K562 (cell line): ENCODE measurements around the gene SYN1. TPM values are rescaled to one million over a fixed set of nuclear protein-coding genes. Genes with fewer than 3 reads are reported as not detected.

ENCODE experiments used
- ATF1 ChIP-seq, 2 experiments: fragments of 450-650 bp in 1 of 2; IDR thresholded peaks; 2 replicates each; pipeline ENCODE4 v1.6.1; 2016; ENCODE audit warnings: missing compliant biosample characterization in 1 of 2, missing genetic modification characterization in 1 of 2
- BHLHE40 ChIP-seq: IDR thresholded peaks from 2 replicates; pipeline ENCODE4 v1.6.1; 2011; ENCODE audit warnings: low read length, improper control_type of control experiment
- CREB1 ChIP-seq, 2 experiments: sonication (generic) in 1 of 2; formaldehyde crosslinking in 1 of 2; IDR thresholded peaks; 2 replicates each; pipeline versions ENCODE4 v1.6.1 to v1.8.0; 2012 to 2022; ENCODE audit warnings: inconsistent platforms in 1 of 2, mild to moderate bottlenecking in 1 of 2, missing genetic modification reagents in 1 of 2, moderate library complexity in 1 of 2
- ESRRB ChIP-seq: fragments of 250-450 bp; sonication (Bioruptor Pico); IDR thresholded peaks from 2 replicates; pipeline ENCODE4 v1.5.0; 2020; ENCODE audit warnings: mild to moderate bottlenecking, moderate library complexity, borderline replicate concordance
- GABPB2 ChIP-seq: fragments of 250-450 bp; sonication (Bioruptor Pico); conservative IDR thresholded peaks from 2 replicates; pipeline ENCODE4 v1.5.1; 2021; ENCODE audit warnings: mild to moderate bottlenecking
- HCFC1 ChIP-seq: IDR thresholded peaks from 2 replicates; pipeline ENCODE4 v1.6.1; 2012; ENCODE audit warnings: low read depth, low read length, improper control_type of control experiment
- HMGN3 ChIP-seq: IDR thresholded peaks from 2 replicates; pipeline ENCODE4 v1.6.1; 2011; ENCODE audit warnings: borderline replicate concordance, low read depth, mild to moderate bottlenecking, mixed read lengths, low read length; ENCODE audit not compliant: insufficient read length; ENCODE audit errors: extremely low read depth
- KLF10 ChIP-seq: fragments of 250-450 bp; sonication (Bioruptor Pico); IDR thresholded peaks from 2 replicates; pipeline ENCODE4 v1.6.1; 2021; ENCODE audit warnings: matching md5 sums
- L3MBTL2 ChIP-seq: fragments of 450-650 bp; IDR thresholded peaks from 2 replicates; pipeline ENCODE4 v1.6.1; 2016; ENCODE audit warnings: mild to moderate bottlenecking, moderate library complexity
- MAZ ChIP-seq, 2 experiments: fragments of 450-650 bp in 1 of 2; sonication (generic) in 1 of 2; formaldehyde crosslinking; IDR thresholded peaks in 1 of 2; conservative IDR thresholded peaks in 1 of 2; 2 replicates each; pipeline versions ENCODE4 v1.4.0 to v1.5.0; 2020; ENCODE audit warnings: mild to moderate bottlenecking in 1 of 2, missing genetic modification reagents in 1 of 2
- MCM5 ChIP-seq: fragments of 450-650 bp; IDR thresholded peaks from 2 replicates; pipeline ENCODE4 v1.6.1; 2016; ENCODE audit warnings: low read depth
- NR2F6 ChIP-seq: fragments of 450-650 bp; formaldehyde crosslinking; IDR thresholded peaks from 2 replicates; pipeline ENCODE4 v1.4.0; 2020; ENCODE audit warnings: mild to moderate bottlenecking
- PHF20 ChIP-seq: fragments of 450-650 bp; IDR thresholded peaks from 2 replicates; pipeline ENCODE4 v1.6.1; 2018; ENCODE audit not compliant: partially characterized antibody
- PRPF4 ChIP-seq: fragments of 200-400 bp; formaldehyde crosslinking; IDR thresholded peaks from one replicate; pipeline ENCODE4 v1.6.1; 2017; ENCODE audit warnings: low read length, low read depth, mild to moderate bottlenecking; ENCODE audit not compliant: insufficient read depth, poor library complexity, severe bottlenecking
- SIN3A ChIP-seq, 2 experiments: fragments of 150-350 bp in 1 of 2; IDR thresholded peaks; 2 replicates each; pipeline ENCODE4 v1.6.1; 2011 to 2016; ENCODE audit warnings: borderline replicate concordance in 2 of 2, low read depth in 2 of 2, low read length in 2 of 2, mild to moderate bottlenecking in 2 of 2, moderate library complexity in 2 of 2; ENCODE audit not compliant: control insufficient read depth in 1 of 2
- SMARCA5 ChIP-seq: fragments of 450-650 bp; IDR thresholded peaks from 2 replicates; pipeline ENCODE4 v1.6.1; 2016
- SRSF3 ChIP-seq: fragments of 200-400 bp; formaldehyde crosslinking; IDR thresholded peaks from 2 replicates; pipeline ENCODE4 v1.6.1; 2016; ENCODE audit warnings: mild to moderate bottlenecking, low read length, moderate library complexity; ENCODE audit not compliant: insufficient read depth
- STAG1 ChIP-seq: sonication (generic); formaldehyde crosslinking; IDR thresholded peaks from 2 replicates; pipeline ENCODE4 v1.5.0; 2020; ENCODE audit warnings: missing genetic modification reagents, borderline replicate concordance
- ZFPM2 ChIP-seq: fragments of 250-450 bp; sonication (Bioruptor Pico); IDR thresholded peaks from 2 replicates; pipeline ENCODE4 v1.5.1; 2022; ENCODE audit warnings: mild to moderate bottlenecking
- ZNF699 ChIP-seq: fragments of 250-450 bp; sonication (Bioruptor Pico); IDR thresholded peaks from 2 replicates; pipeline ENCODE4 v1.8.0; 2021; ENCODE audit warnings: mild to moderate bottlenecking, moderate library complexity; ENCODE audit not compliant: insufficient replicate concordance
- polyA plus RNA-seq, 8 experiments: library from polyadenylated mRNA; depleted of rRNA in 4 of 8; stranded (reverse) in 5 of 8; unstranded in 3 of 8; fragments of >200 nt; fragmentation: Nextera tagmentation in 2 of 8; fragmentation: Illumina TruSeq in 1 of 8; extraction: Ambion mirVana in 2 of 8; extraction: Trizol in 1 of 8; gene quantifications; 2 replicates each; pipeline versions ENCODE4 v1.2.1 to v1.2.3, GENCODE V29; 2011 to 2014; ENCODE audit warnings: inconsistent platforms in 1 of 8, missing spikeins in 1 of 8
- total RNA-seq, 7 experiments: library from RNA; depleted of rRNA in 6 of 7; stranded (reverse); fragments of >200 nt in 6 of 7; fragmentation: Illumina TruSeq in 2 of 7; extraction: Trizol in 2 of 7; gene quantifications; 2 replicates each; pipeline versions ENCODE4 v1.2.1 to v1.2.3, GENCODE V29; 2011 to 2021; ENCODE audit warnings: low replicate concordance in 1 of 7
- TF ChIP-seq, protein P1 (sequence below): sonication (generic); formaldehyde crosslinking; IDR thresholded peaks from 2 replicates; pipeline ENCODE4 v1.8.0; 2022; ENCODE audit warnings: mild to moderate bottlenecking, missing genetic modification reagents
- TF ChIP-seq, protein P2 (sequence below): fragments of 250-450 bp; sonication (Bioruptor Pico); IDR thresholded peaks from 2 replicates; pipeline ENCODE4 v1.4.0; 2020; ENCODE audit warnings: mild to moderate bottlenecking
- TF ChIP-seq, protein P3 (sequence below): fragments of 250-450 bp; sonication (Bioruptor Pico); IDR thresholded peaks from 2 replicates; pipeline ENCODE4 v1.5.0; 2021

SYN1 gene
- total and polyA plus RNA-seq, 9 of the 15 experiments (the other 6 are each of a cell fraction or from before 2014, with no cell fraction given), result 0.01 to 0.28 (median 0.18) TPM; not detected in 2

DNA sequence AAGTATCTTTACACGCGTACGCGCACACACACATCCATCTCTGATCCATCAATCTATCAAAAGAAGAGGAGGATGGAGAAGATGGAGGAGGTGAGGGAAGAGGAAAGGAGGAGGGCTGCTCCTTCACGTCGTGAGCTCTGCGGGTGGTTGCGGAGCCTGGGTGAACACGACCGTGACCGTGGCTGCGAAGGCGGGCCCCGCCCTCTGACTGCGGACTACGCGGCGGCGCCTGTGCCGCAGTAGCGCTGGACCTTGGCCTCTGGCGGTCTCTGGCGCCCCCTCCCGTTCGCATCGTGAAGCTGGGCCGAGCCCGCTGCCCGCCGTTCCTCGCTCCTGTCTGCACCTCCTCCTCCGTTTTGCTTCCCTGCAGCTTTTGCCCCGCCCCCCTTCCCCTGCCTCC is 96.4 kb downstream of the SYN1 start (continued):
- TF ChIP-seq MAZ (CRISPR knock-in tag; conservative IDR thresholded peaks at IDR 0.05 in 1 of 2, IDR thresholded peaks at IDR 0.05 in 1 of 2) (peak; percentile 25 to 60; a peak in 2 of 4 replicates), MCM5 (no peak), ESRRB (no peak), KLF10 (CRISPR knock-in tag) (no peak), HMGN3 (peak; percentile 8), ATF1 (CRISPR knock-in tag; IDR thresholded peaks at IDR 0.05) (no peak), ATF1 (tag; IDR thresholded peaks at IDR 0.05) (peak; percentile 63), STAG1 (peak; percentile 83), SIN3A (IDR thresholded peaks at IDR 0.05; ENCODE audit: borderline replicate concordance in 2 of 2, control insufficient read depth in 1 of 2, low read depth in 2 of 2, low read length in 2 of 2) (no peak), NR2F6 (no peak), SRSF3 (no peak), GABPB2 (CRISPR knock-in tag) (no peak), PRPF4 (no peak), L3MBTL2 (peak; percentile 52; the same call in 1 of the 2 replicates), ZNF699 (CRISPR knock-in tag) (no peak), HCFC1 (no peak), BHLHE40 (peak; percentile 66), ZFPM2 (CRISPR knock-in tag) (no peak), SMARCA5 (no peak), PHF20 (no peak), CREB1 (IDR thresholded peaks at IDR 0.05) (no peak), CREB1 (CRISPR knock-in tag; IDR thresholded peaks at IDR 0.05) (no peak)
- TF ChIP-seq, protein P1, sequence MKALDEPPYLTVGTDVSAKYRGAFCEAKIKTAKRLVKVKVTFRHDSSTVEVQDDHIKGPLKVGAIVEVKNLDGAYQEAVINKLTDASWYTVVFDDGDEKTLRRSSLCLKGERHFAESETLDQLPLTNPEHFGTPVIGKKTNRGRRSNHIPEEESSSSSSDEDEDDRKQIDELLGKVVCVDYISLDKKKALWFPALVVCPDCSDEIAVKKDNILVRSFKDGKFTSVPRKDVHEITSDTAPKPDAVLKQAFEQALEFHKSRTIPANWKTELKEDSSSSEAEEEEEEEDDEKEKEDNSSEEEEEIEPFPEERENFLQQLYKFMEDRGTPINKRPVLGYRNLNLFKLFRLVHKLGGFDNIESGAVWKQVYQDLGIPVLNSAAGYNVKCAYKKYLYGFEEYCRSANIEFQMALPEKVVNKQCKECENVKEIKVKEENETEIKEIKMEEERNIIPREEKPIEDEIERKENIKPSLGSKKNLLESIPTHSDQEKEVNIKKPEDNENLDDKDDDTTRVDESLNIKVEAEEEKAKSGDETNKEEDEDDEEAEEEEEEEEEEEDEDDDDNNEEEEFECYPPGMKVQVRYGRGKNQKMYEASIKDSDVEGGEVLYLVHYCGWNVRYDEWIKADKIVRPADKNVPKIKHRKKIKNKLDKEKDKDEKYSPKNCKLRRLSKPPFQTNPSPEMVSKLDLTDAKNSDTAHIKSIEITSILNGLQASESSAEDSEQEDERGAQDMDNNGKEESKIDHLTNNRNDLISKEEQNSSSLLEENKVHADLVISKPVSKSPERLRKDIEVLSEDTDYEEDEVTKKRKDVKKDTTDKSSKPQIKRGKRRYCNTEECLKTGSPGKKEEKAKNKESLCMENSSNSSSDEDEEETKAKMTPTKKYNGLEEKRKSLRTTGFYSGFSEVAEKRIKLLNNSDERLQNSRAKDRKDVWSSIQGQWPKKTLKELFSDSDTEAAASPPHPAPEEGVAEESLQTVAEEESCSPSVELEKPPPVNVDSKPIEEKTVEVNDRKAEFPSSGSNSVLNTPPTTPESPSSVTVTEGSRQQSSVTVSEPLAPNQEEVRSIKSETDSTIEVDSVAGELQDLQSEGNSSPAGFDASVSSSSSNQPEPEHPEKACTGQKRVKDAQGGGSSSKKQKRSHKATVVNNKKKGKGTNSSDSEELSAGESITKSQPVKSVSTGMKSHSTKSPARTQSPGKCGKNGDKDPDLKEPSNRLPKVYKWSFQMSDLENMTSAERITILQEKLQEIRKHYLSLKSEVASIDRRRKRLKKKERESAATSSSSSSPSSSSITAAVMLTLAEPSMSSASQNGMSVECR (CRISPR knock-in tag), result no peak
- TF ChIP-seq, protein P2, sequence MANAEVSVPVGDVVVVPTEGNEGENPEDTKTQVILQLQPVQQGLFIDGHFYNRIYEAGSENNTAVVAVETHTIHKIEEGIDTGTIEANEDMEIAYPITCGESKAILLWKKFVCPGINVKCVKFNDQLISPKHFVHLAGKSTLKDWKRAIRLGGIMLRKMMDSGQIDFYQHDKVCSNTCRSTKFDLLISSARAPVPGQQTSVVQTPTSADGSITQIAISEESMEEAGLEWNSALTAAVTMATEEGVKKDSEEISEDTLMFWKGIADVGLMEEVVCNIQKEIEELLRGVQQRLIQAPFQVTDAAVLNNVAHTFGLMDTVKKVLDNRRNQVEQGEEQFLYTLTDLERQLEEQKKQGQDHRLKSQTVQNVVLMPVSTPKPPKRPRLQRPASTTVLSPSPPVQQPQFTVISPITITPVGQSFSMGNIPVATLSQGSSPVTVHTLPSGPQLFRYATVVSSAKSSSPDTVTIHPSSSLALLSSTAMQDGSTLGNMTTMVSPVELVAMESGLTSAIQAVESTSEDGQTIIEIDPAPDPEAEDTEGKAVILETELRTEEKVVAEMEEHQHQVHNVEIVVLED (CRISPR knock-in tag), result 0 out of 2 replicates have a peak, but pooled peaks have one; percentile 41
- TF ChIP-seq, protein P3, sequence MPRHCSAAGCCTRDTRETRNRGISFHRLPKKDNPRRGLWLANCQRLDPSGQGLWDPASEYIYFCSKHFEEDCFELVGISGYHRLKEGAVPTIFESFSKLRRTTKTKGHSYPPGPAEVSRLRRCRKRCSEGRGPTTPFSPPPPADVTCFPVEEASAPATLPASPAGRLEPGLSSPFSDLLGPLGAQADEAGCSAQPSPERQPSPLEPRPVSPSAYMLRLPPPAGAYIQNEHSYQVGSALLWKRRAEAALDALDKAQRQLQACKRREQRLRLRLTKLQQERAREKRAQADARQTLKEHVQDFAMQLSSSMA (CRISPR knock-in tag), result no peak
